KOPT-K1 (cell line): ENCODE results near the gene MBD5.

Source experiments
- H3K27ac ChIP-seq: fragments of 200-600 bp; sonication (generic); 2 replicates; pipeline ENCODE4 v1.5.1; 2016; ENCODE audit warnings: antibody characterized with exemption, mild to moderate bottlenecking, low read depth, low read length; ENCODE audit not compliant: poor library complexity, severe bottlenecking
- H3K36me3 ChIP-seq: fragments of 200-600 bp; sonication (generic); 2 replicates; pipeline ENCODE4 v1.5.1; 2017; ENCODE audit warnings: antibody characterized with exemption, mild to moderate bottlenecking, low read length, moderate library complexity; ENCODE audit not compliant: insufficient read depth
- H3K9me3 ChIP-seq: fragments of 200-600 bp; sonication (generic); 2 replicates; pipeline ENCODE4 v1.5.1; 2017; ENCODE audit warnings: antibody characterized with exemption, low read length, mild to moderate bottlenecking; ENCODE audit not compliant: insufficient read depth, poor library complexity, severe bottlenecking

Gene MBD5

DNA sequence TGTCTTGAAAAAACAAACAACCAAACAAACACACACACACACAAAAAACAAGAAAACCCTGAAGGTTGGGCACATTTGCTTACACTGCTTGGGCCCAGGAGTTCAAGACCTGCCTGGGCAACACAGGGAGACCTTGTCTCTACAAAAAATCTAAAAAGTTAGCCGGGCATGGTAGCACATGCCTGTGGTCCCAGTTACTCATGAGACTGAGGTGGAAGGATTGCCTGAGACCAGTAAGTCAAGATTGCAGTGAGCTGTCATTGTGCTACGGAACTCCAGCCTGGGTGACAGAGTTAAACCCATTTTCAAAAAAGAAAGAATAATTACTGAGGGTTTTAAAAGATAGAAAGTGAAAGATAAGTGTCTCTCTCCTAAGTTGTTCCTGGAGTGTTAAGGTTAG lies 103.4 kb downstream of the MBD5 start:
- Histone ChIP-seq H3K27ac (no peak overlapping the region), H3K36me3 (no peaks in the 10 kb centered on the region), H3K9me3 (no peaks in the 10 kb centered on the region)

DNA sequence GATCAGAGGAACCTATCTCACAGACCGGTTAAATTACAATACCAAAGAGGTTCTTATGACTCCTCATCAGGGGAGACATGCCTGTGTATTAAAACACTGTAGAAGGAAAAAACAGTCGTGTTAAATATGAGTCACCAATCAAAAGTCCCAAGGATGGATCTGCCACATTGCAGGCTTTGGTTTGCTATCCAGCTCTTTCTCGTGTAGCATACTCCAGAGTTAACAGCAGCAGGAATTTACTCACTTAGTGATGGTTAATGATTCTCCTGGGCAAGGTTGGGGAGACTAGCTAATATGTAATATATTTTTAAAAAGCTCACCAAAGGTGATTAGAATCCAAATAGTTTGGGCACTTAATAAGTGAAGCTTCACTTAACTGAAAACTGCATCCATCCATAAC lies 109.7 kb downstream of the MBD5 start:
- H3K27ac ChIP-seq, result no peak overlapping the region
- no peaks in the 10 kb centered on the region for H3K9me3 ChIP-seq
- H3K36me3 ChIP-seq, result no peaks in the 10 kb centered on the region

DNA sequence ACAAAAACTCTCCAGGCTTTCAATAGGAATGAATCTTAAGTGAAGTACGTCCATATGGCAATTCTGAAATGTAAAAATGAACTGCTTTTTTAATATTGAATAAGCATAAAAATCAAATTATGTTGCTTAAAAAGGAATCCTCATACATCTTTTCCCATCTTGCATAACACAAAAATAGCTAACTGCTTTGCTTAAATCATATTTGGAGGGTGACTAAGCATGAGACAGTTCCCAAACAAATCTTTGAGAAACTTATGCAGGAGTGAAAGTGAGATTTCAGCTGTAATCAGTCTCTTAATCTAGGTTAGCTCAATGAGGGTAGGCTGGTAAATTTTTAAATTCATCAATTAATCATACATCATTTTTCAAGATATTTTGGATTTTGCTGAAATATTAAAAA lies 111.5 kb downstream of the MBD5 start:
- Histone ChIP-seq H3K36me3 (no peaks in the 10 kb centered on the region), H3K27ac (no peak overlapping the region), H3K9me3 (no peaks in the 10 kb centered on the region)

DNA sequence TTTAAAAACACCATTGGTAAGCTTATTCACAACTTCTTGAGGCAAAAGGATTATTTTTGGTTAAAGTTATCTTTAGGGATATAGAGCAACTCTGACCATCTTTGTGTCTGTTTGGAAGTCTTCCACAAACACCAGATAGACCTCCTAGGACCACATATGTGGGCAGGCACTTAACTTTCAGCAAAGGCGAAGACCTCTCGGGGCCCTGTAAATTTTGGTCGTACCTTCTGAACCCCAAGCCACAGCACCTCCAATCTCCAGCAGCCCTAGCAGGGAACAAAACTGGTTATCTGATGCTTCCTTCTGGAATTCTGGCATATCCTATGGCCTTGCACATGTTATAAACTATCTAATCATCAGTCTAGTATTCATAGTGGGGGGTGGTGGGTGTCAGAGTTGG lies 114.8 kb downstream of the MBD5 start:
- Histone ChIP-seq H3K9me3 (no peaks in the 10 kb centered on the region), H3K27ac (no peak overlapping the region), H3K36me3 (no peaks in the 10 kb centered on the region)

DNA sequence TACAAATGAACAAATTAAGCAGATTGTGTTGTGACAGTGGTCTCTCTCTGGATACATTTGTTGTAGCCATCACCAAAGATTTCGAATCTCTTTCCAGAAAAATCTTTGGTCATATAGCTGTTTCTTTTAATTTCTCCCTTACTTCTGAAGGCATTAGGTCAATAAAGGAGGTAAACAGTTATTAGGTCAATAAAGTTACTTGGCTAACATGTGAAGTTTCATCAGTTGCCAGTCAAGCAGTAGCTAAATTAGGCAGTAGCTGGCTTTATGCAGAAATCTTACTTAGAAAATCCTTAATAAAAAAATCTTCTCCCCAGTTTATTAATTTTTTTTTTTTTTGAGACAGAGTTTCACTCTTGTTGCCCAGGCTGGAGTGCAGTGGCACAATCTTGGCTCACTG lies 115.5 kb downstream of the MBD5 start:
- Histone ChIP-seq H3K9me3 (no peaks in the 10 kb centered on the region), H3K27ac (no peak overlapping the region), H3K36me3 (no peaks in the 10 kb centered on the region)

DNA sequence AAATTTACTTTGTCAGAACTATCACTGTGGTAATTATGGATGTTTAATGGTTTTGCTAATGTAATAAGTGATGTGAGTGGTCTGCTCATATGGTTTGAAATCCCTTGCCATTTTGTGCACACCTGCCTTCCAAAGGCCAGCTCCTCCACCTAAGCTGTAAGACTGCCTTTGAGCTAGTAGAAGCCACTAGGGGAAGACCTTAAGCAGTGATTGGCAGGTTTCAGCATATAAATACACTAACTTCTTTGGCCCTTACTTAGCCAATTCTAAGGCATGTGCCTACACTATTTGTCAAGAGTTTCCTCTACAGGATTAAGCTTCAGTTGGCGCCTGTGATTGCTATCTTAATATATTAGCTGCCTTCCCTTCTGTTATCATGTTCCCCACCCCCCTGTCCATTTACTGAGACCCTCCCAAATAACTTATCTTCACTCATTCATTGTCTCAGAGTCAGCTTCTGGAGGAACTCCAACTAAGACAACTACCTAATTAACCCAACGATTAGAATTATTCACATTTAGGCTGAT lies 141.1 kb downstream of the MBD5 start:
- Histone ChIP-seq H3K36me3 (no peaks in the 10 kb centered on the region), H3K27ac (no peak overlapping the region), H3K9me3 (no peaks in the 10 kb centered on the region)

DNA sequence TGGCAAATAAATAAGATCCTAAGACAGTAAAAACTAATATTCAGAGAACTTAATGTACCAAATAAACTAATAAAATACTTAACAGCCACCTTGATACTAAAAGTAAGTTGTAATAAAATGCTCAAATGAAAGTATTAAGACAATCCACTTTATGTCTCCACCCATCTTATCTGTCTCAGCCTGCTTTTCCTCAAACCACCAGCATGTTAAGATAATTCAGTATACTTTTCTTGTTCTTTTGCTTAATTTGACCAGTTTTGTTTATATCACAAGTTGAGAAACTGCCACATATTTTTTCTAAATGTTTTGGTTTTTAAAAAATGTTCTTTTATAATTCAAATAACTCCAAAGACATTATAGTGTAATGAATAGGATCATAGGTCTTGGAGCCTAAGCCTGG lies 142.0 kb downstream of the MBD5 start:
- no peak overlapping the region for H3K27ac ChIP-seq
- H3K36me3 ChIP-seq, result no peaks in the 10 kb centered on the region
- H3K9me3 ChIP-seq, result no peaks in the 10 kb centered on the region

DNA sequence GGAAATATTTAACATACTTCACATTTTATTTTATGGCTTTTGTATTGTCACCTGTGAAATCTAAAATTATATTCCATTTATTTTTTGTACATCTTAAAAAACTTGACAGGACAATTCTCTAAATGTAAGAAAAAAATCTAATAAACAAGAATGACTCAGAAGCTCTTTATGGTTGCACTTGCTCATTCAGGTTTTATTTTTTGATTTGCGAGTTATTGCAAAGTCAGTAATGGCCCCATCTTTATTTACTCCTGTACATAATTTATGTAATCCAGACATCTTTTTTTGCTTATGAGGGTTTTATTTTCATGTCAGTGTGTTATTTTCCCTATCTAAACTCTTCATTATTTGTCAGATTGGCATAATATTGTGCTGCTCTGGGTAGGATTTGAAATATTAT lies 145.1 kb downstream of the MBD5 start:
- H3K27ac ChIP-seq, result no peak overlapping the region
- H3K9me3 ChIP-seq, result peaks cover 5% of the 10 kb centered on the region

DNA sequence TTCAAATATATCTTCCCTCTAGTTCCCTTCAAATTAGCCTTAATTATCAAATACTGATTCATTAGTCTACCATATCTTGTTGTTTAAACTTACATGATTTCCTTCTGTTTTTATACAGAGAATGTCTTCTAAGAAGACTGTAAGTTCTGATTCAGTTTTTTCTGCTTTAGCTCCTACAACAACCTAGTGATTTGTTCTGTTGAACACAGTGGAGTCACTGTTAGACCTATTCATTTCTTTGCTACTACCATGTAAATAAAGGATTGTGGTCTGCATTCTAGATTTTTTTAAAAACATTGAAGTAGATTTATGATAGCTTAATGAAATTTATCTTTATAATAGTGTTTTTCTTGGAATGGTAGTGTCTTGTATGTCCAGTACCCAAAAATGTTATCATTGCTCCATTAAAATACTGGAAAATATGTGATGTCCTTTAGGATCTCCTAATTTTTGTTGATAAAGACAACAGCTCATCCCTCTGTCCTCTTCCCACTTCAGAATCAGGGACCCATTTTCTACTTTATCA lies 146.4 kb downstream of the MBD5 start:
- H3K9me3 ChIP-seq, result peaks cover 5% of the 10 kb centered on the region
- H3K27ac ChIP-seq, result no peak overlapping the region
- H3K36me3 ChIP-seq, result no peaks in the 10 kb centered on the region

More for the DNA sequence above, 145.1 kb downstream of the MBD5 start:
- no peaks in the 10 kb centered on the region for H3K36me3 ChIP-seq

DNA sequence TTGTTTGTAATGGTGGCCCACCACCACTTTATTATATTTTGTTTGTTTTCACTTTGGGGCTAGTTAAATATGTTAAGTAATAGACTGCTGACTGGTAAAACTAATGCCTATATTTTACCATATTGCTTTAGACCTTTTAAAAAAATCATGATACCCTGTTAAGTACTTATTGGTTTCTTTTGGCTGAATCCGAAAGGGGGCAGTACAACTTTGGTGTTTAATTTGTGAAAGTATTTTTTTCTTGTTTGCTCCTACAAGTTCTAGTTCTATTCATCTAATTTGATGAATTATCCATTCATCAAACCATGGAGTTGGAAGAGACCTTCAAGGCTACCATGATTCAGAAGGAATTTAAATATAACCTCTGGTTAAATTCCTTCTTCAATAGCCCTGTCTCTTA lies 147.0 kb downstream of the MBD5 start:
- Histone ChIP-seq H3K36me3 (no peaks in the 10 kb centered on the region), H3K9me3 (peaks cover 10% of the 10 kb centered on the region), H3K27ac (no peak overlapping the region)

DNA sequence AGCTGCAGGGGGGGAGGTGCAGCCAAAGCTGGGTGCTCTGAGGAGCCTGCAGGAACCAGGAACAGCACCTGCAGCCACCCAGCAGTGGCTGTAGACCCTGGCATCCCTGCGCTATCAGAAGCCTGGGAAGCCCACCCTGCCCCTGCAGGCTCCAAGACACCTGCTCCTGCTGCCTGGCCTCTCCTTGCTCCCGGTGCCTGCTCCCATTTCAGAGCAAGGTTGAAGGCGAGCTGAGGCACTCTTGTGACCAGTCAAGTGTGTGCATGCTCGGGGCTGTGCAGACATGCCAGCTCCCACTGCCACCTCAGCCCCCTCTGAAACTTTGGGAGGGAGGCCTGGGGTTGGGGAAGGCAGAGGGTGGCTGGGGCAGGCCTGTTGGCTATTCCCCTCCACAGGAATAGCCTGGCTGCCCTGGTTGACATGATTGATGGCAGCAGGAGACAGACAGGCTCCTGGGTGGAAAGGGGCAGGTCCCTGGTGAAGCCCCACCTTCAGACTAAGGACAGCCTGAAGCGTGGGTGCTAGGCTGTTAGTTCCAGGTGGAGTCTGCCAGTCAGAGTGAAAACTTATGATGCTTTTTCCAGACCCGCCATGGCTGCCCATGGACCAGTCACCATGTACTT lies 151.4 kb downstream of the MBD5 start:
- H3K27ac ChIP-seq, result no peak overlapping the region
- H3K36me3 ChIP-seq, result no peaks in the 10 kb centered on the region
- H3K9me3 ChIP-seq, result peaks cover 16% of the 10 kb centered on the region

DNA sequence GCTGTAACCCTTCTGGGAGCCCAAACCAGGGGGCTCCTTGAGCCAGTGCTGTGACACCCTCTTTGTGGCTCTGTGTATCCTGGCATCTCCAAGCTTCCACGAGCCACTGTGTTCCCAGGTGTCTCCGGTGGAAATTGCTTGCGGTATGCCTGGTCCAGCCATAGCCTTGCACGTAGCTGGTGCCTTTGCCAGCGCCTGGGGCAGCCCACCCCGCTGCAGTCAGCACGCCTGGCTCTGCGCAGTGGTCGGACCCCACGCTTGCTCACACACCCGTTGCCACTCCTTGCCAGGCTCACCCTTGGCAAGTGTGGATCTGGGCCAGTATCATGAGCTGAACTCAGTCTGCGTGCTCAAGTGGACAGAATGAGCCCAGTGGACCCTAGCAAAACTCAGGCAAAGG lies 152.3 kb downstream of the MBD5 start:
- Histone ChIP-seq H3K36me3 (no peaks in the 10 kb centered on the region), H3K9me3 (peaks cover 16% of the 10 kb centered on the region), H3K27ac (no peak overlapping the region)

DNA sequence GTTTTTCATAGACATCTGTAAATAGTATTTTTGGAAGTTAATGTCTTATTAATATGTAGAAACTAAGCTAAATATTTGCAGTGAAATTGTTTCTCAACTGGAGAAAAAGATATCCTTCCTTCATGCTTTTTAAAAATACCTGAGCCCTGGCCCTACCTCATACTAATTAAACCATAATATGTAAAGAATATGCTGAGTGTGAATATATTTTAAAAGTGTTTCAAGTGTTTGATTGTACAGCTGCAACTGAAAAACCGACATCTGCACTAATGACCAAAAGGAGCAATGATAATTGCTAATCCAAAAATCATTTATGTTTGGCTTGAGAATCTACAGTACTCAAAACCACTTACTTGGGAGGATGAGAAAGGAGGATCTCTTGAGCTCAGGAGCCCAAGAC lies 156.7 kb downstream of the MBD5 start:
- Histone ChIP-seq H3K9me3 (peaks cover 9% of the 10 kb centered on the region), H3K36me3 (peaks cover 5% of the 10 kb centered on the region), H3K27ac (no peak overlapping the region)

DNA sequence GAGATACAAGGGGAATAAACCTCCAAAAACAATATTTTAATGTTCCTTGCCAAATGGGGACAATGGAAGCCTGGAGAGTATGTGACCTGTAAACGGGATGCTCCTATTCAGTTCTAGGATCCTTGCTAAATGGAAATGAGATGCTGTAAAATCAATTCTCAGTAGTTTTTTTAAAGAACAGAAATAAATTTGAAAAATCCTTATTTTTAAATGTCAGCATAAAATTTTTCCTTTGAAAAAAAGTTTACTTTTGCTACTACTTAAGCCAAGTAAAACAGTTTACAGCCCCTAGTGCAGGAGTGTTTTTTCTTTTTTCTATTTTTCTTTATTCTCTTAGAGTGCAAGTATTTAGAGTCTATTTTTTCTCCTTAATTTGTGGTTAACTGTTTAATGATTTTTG lies 158.8 kb downstream of the MBD5 start:
- Histone ChIP-seq H3K36me3 (peaks cover 5% of the 10 kb centered on the region), H3K9me3 (no peaks in the 10 kb centered on the region), H3K27ac (no peak overlapping the region)

DNA sequence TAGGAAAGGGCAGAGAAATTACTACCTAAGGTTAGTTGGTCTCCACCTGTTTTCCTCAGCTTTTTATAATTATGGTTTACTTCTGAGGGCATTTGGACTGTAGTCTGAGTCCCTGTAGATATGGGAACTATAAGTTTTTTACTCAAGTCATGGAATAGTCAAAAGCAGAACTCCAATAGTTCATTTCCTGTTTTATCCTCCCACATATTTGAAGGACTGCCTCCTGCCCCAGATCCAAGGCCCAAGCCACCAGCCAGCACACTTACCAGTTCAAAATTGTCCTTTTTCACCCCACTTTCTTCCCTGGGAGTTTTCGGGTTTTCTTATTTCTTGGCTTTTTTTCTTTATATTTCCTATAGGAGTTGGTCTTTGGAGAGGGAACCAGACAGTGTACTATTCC lies 164.1 kb downstream of the MBD5 start:
- Histone ChIP-seq H3K36me3 (peaks cover 5% of the 10 kb centered on the region; the same call in 1 of the 2 replicates), H3K9me3 (no peaks in the 10 kb centered on the region), H3K27ac (no peak overlapping the region)

DNA sequence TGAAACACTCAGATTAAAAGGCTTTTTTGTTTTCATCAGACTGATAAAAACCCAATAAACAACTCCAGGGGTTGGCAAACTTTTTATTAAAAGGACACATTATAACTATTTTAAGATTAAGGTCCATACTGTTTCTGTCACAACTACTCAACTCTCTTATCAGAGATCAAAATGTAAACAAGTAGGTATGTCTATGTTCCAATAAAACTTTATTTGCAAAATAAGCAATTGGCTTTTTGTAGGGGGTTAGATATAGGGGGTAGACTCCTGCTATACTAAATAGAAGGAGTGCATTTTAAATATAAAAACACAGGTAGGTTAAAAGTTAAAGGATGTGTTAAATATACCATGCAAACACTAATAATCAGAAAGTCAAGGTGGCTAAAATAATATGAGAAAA lies 174.0 kb downstream of the MBD5 start:
- Histone ChIP-seq H3K36me3 (no peaks in the 10 kb centered on the region), H3K27ac (no peak overlapping the region), H3K9me3 (no peaks in the 10 kb centered on the region)
